VCaP (cell line): Measurements from ENCODE around the gene CLPX.

Experiments used
- H3K27ac ChIP-seq: fragments of 450-650 bp; 2 replicates; pipeline ENCODE4 v1.5.1; 2017
- TF ChIP-seq, protein P1 (sequence below): fragments of 450-650 bp; conservative IDR thresholded peaks from 2 replicates; pipeline ENCODE4 v1.5.1; 2017; ENCODE audit warnings: mild to moderate bottlenecking, moderate library complexity

CLPX gene

DNA sequence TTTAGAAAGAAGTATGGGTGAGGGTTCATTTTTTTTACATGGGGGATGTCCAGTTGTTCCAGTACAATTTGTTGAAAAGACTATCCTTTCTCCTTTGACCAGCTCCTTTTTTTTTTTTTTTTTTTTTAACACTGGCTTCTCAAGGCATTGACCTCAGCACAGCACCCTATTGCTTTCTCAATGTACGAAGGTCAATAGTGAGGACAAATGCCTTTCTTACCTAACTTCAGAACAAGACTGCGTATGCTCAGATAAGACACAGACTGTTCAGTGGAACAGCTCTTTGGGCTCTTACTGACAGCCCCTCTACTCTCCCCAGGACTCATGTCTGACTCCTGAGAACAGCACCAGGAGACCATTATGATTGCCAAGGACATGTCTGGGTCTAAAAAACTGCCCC lies 36.6 kb upstream of the CLPX start:
- TF ChIP-seq, protein P1, sequence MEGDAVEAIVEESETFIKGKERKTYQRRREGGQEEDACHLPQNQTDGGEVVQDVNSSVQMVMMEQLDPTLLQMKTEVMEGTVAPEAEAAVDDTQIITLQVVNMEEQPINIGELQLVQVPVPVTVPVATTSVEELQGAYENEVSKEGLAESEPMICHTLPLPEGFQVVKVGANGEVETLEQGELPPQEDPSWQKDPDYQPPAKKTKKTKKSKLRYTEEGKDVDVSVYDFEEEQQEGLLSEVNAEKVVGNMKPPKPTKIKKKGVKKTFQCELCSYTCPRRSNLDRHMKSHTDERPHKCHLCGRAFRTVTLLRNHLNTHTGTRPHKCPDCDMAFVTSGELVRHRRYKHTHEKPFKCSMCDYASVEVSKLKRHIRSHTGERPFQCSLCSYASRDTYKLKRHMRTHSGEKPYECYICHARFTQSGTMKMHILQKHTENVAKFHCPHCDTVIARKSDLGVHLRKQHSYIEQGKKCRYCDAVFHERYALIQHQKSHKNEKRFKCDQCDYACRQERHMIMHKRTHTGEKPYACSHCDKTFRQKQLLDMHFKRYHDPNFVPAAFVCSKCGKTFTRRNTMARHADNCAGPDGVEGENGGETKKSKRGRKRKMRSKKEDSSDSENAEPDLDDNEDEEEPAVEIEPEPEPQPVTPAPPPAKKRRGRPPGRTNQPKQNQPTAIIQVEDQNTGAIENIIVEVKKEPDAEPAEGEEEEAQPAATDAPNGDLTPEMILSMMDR, result no peak
- H3K27ac ChIP-seq, result no peak overlapping the region

DNA sequence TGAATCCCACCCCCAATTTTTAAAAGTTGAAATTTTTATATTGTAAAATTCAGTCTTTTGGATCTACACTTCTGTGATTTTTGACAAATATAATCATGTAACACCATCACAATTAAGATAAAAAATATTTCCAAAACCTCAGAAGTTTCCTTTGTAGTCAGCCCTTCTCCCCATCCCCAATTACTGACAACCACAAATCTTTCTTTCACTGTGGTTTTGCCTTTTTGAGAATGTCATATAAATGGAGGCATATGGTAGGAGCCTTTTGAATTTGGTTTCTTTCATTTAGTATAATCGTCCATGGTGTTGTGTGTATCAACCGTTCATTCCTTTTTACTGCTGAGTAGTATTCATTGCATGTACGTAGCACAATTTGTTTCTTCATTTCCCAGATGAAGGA lies 34.0 kb upstream of the CLPX start:
- TF ChIP-seq, protein P1, result no peak
- no peak overlapping the region for H3K27ac ChIP-seq

DNA sequence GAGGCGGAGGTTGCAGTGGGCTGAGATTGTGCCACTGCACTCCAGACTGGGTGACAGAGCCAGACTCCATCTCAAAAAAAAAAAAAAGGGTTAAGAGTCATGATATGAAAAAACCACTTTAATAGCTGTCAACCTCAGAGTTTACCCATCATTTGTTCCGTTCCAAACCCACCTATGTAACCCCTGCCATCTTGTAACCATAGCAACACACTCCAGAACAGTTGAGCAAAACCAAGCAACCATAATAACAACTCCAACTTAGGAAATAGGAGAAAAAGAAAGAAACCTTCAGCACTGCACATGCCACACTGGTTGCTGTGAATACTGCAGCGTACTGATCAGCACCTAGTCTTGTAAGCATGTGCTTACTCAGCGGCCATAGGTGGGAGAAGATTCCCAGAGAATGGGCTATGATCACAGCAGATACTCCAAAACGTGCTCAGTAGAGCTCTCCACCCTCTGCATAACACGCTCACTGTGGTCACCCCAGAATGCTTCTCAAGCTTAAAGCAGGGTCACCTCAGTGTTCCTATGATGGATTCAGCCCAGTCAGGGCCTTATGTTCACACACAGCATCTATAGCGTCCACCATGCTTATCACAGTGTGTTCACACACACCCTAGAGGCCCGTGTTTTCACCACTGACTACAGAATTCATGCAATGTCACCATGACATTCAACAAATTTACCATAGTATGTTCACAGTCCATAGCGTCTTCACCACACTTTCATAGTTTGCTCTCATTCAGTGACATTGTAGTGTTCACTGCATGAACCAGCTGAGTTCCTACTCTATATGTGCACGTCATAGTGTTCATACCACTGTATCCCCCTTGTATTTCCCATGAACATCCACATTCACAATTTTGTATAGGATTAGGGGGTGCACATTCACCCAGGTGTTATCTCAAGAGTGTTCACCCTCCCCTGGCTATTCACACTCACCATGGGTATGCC lies 32.7 kb upstream of the CLPX start:
- TF ChIP-seq, protein P1, result no peak
- H3K27ac ChIP-seq, result no peak overlapping the region

DNA sequence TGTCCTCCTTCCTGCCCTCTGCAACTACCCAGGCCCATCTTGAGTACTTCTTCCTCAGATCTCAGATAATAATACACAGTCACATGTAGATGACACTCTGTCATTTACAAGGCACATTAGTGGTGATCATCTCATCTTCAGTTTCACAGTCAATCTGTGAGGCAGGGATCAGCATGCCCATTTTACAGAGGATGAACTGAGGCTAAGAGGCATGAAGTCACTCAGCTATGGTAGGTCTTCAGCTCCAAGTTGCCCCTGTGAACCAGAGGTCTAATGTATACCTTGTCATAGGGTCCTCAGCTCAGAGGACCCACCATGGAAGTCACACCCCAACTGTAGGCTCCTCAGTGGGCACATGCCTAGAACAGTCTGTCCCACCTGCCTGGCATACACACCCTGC lies 30.4 kb upstream of the CLPX start:
- TF ChIP-seq, protein P1, result no peak

DNA sequence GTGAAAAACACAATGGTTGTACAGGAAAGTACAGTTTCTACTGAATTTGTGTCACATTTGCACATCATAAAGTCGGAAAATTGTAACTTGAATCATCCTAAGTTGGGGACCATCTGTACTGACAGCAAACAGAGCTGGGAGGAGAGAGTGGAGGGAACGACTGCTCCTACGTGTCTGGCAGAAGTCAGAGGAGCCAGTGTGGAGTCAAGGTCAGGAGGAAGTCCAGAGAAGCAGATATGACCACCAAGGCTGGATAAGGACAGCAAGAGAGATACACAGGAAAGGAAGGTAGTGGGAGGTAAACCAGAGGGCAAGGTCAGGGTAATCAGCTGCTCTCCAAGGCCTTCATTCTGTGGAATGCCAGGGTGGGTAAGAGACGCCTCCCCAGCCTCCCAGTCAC lies 28.9 kb upstream of the CLPX start:
- no peak overlapping the region for H3K27ac ChIP-seq
- TF ChIP-seq, protein P1, result no peak

More for the DNA sequence above, 30.4 kb upstream of the CLPX start:
- no peak overlapping the region for H3K27ac ChIP-seq

DNA sequence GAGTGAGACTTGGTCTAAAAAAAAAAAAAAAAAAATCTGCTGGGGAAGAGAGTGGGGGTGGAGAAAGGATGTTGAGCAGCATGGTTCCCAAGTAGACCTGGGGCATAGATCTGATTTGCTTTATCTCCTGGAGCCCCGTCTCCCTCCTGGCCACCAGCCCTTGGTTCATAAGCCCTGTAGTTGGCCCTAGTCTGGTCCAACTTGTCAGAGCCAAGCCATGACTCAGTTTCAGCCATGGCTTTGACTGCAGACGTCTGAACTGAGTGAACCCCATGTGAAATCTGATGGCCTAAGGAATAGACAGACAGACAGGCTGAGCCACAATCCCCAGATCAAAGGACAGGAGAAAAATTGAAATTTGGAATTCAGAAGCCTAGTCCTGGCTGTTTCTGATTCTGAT lies 28.1 kb upstream of the CLPX start:
- no peak overlapping the region for H3K27ac ChIP-seq
- TF ChIP-seq, protein P1, result no peak

DNA sequence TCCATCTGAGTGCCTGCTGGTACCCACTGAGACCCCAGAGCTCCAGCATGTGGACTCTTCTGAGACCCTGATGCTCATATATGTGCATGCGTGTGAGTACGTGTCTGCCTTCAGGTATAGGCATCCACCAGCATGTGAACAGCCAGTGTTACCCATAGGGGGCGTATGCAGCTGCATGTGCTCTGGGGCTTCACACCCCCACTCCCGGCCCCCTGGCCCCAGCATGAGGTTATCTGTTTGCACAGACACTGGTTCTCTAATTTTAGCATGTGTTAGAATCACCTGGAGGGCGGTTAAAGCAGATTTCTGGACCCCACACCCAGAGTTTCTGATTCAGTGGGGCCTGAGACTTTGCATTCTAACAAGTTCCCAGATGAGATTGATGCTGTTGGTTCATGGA lies 27.0 kb upstream of the CLPX start:
- TF ChIP-seq, protein P1, result peak; percentile 46

More for the DNA sequence above, 27.0 kb upstream of the CLPX start:
- no peak overlapping the region for H3K27ac ChIP-seq
